NT2/D1 (cell line): Measurements from ENCODE around the gene GKN1.

ENCODE experiments used
- DNase-seq: peaks from one replicate; pipeline ENCODE4 v3.0.0-alpha.2; 2011; ENCODE audit warnings: low read depth, low spot score
- H3K27me3 ChIP-seq: 2 replicates; pipeline ENCODE4 v1.6.0; 2011; ENCODE audit warnings: mild to moderate bottlenecking; ENCODE audit not compliant: insufficient read length, insufficient read depth
- H3K36me3 ChIP-seq: 2 replicates; pipeline ENCODE4 v1.6.1; 2011; ENCODE audit warnings: mild to moderate bottlenecking, low read length, mixed read lengths; ENCODE audit not compliant: insufficient read depth, insufficient read length
- H3K4me1 ChIP-seq: 2 replicates; pipeline ENCODE4 v1.5.1; 2011; ENCODE audit not compliant: insufficient read depth, insufficient read length
- H3K4me3 ChIP-seq: 2 replicates; pipeline ENCODE4 v1.5.1; 2011; ENCODE audit warnings: low read depth; ENCODE audit not compliant: insufficient read length
- H3K9ac ChIP-seq: 2 replicates; pipeline ENCODE4 v1.6.0; 2011; ENCODE audit warnings: low read depth; ENCODE audit not compliant: insufficient read length
- H3K9me3 ChIP-seq: 2 replicates; pipeline ENCODE4 v1.5.1; 2011; ENCODE audit warnings: mild to moderate bottlenecking, low read length; ENCODE audit not compliant: insufficient read depth
- SUZ12 ChIP-seq: IDR thresholded peaks from 2 replicates; pipeline ENCODE4 v1.6.1; 2011; ENCODE audit not compliant: insufficient read length, insufficient read depth; ENCODE audit errors: extremely low read depth
- YY1 ChIP-seq: IDR thresholded peaks from 2 replicates; pipeline ENCODE4 v1.6.1; 2011; ENCODE audit not compliant: insufficient read length, insufficient read depth
- ZNF274 ChIP-seq: IDR thresholded peaks from 2 replicates; pipeline ENCODE4 v1.6.1; 2011; ENCODE audit warnings: mild to moderate bottlenecking, low read depth, low read length

The GKN1 gene, protein sequence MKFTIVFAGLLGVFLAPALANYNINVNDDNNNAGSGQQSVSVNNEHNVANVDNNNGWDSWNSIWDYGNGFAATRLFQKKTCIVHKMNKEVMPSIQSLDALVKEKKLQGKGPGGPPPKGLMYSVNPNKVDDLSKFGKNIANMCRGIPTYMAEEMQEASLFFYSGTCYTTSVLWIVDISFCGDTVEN

DNA sequence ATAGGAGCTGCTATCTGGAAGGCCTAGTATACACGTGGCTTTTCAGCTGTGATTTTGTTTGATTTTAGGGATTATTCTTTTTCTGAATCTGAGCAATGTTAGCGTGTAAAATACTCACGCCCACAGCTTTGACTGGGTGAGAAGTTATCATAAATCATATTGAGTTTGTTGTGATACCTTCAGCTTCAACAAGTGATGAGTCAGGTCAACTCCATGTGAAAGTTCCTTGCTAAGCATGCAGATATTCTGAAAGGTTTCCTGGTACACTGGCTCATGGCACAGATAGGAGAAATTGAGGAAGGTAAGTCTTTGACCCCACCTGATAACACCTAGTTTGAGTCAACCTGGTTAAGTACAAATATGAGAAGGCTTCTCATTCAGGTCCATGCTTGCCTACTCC lies at the start of gene GKN1:
Gene GKN1 (plus strand): TSS at position 386 of the 400 bp plus-strand sequence. CDS start 42 bp downstream, outside the sequence.
- H3K4me3 ChIP-seq = no peak within 1 kb of the TSS
- H3K9ac ChIP-seq = no peak within 1 kb of the TSS
- DNase-seq = no peak
- no peaks in the 10 kb centered on the region for H3K27me3 ChIP-seq
- no peaks in the 10 kb centered on the region for H3K4me1 ChIP-seq
- H3K9me3 ChIP-seq = no peaks in the 10 kb centered on the region
- no peak for TF ChIP-seq ZNF274
- no peak for TF ChIP-seq SUZ12
- H3K36me3 ChIP-seq = no peaks in the 10 kb centered on the region

DNA sequence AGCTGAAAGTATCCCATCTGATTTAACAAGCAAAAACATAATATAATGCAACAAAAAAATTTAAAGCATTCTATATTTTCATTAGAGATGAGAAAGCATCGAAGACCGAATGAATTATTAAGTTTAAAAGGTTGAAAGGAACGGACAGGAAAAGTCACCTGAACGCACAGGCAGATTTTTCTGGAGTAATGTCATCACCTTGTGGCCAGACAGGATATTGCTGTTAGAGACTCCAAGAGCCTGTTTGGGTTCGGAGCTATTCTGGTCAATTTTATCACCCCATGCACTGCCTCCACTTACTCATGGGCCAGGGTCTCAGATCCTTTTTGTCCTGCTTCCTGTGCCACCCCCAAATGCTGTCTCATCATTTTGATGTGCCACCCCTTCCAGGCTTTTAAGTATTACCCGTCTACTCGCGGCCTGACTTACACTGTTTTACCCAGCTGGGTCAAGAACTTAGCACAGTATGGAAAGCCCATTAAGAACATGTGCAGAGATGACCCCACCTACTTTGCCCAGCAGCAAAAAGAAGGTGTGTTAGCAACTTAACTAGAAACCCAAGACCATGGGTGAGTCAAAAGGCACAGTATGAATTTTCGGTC lies 49.0 kb upstream of the GKN1 start:
- Histone ChIP-seq H3K27me3 (no peaks in the 10 kb centered on the region), H3K9me3 (no peaks in the 10 kb centered on the region), H3K4me1 (no peaks in the 10 kb centered on the region), H3K36me3 (no peaks in the 10 kb centered on the region), H3K4me3 (no peak overlapping the region), H3K9ac (no peak overlapping the region)
- DNase-seq = no peak
- TF ChIP-seq SUZ12 (no peak), ZNF274 (no peak)

DNA sequence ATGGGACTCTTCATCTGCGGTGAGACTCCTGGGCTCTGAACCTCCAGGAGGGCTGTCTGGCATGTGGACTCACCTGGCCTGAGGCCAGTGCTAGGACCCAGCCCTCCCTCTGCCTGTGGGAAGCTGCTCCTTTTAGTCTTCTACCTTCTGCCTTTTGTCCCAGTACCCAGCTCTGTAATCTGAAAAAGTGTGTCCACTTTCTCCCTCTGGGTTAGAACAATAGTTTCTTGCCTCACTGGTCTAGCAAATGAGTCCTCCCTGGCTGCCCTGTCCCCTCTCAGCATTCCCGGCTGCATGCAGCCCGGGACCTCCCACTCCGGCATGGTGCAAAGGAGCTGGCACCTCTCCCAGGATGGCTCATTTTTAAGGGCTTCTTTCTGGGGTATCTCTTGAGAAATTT lies 47.6 kb upstream of the GKN1 start:
- no peak overlapping the region for H3K9ac ChIP-seq
- H3K4me3 ChIP-seq = no peak overlapping the region
- H3K36me3 ChIP-seq = no peaks in the 10 kb centered on the region
- H3K4me1 ChIP-seq = no peaks in the 10 kb centered on the region
- no peaks in the 10 kb centered on the region for H3K27me3 ChIP-seq
- TF ChIP-seq SUZ12 (no peak), ZNF274 (no peak), YY1 (no peak)
- H3K9me3 ChIP-seq = no peaks in the 10 kb centered on the region
- DNase-seq = no peak

DNA sequence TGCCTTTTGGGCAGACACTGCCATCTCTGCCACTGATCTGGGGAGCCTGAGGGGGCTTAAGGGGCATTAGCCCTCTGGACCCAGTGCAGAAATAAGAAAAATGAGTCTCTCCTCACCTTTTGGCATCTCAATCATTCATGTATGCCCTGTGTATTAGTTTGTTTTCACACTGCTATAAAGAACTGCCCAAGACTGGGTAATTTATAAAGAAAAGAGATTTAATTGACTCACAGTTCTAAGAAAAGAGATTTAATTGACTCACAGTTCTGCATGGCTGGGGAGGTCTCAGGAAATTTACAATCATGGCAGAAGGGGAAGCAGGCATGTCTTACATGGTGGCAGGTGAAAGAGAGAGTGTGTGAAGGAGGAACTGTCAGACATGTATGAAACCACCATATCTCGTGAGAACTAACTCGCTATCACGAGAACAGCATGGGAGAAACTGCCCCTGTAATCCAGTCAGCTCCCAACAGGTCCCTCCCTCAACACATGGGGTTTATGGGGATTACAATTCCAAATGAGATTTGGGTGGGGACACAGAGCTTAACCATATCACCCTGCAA lies 43.2 kb upstream of the GKN1 start:
- Histone ChIP-seq H3K27me3 (no peaks in the 10 kb centered on the region), H3K4me3 (no peak overlapping the region), H3K4me1 (no peaks in the 10 kb centered on the region), H3K9me3 (no peaks in the 10 kb centered on the region), H3K36me3 (no peaks in the 10 kb centered on the region), H3K9ac (no peak overlapping the region)
- TF ChIP-seq ZNF274 (no peak), YY1 (no peak), SUZ12 (no peak)
- DNase-seq = no peak

DNA sequence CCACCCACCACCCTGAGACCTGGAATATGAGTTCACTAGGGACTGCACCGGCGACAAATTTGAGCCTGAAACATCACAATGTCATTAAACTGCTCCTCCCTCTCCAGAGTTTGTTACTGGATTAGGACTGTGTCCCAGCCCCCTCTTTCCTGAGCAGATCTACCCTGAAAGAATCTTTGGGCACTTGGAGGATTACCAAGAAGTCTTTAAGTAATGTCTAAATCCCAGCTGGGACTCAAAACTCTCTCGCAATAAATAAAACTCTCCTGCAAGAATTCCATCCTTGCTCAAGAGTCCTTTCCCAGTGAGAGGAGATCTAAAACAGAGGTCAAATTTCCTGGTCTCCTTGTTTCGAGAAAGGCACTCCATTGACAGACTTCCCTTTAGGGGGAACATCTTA lies 42.6 kb upstream of the GKN1 start:
- TF ChIP-seq ZNF274 (no peak), SUZ12 (no peak), YY1 (no peak)
- no peak overlapping the region for H3K4me3 ChIP-seq
- no peak for DNase-seq
- no peak overlapping the region for H3K9ac ChIP-seq
- no peaks in the 10 kb centered on the region for H3K4me1 ChIP-seq
- no peaks in the 10 kb centered on the region for H3K27me3 ChIP-seq
- H3K9me3 ChIP-seq = no peaks in the 10 kb centered on the region
- H3K36me3 ChIP-seq = no peaks in the 10 kb centered on the region

DNA sequence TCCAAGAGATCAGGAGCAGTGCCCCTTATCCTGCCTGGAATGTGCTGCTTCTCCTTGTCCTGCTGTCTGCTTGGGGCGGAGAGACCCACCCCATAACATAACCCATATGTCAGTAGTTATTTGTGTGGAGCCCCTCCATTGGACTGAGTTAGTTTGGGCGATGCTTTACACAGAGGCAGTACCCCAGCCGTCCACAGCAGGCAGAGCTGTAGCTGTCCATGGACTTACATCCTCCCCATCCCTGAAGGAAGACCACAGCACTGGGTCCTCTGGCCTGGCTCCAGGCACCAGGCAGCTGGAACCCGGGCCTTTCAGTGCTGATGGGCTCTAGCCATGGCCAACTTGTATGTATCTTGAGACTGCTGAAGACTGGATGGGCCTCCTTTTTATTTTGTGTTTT lies 42.0 kb upstream of the GKN1 start:
- Histone ChIP-seq H3K9me3 (no peaks in the 10 kb centered on the region), H3K27me3 (no peaks in the 10 kb centered on the region), H3K4me3 (no peak overlapping the region), H3K4me1 (no peaks in the 10 kb centered on the region), H3K9ac (no peak overlapping the region), H3K36me3 (no peaks in the 10 kb centered on the region)
- TF ChIP-seq YY1 (no peak), ZNF274 (no peak), SUZ12 (no peak)
- DNase-seq = no peak

DNA sequence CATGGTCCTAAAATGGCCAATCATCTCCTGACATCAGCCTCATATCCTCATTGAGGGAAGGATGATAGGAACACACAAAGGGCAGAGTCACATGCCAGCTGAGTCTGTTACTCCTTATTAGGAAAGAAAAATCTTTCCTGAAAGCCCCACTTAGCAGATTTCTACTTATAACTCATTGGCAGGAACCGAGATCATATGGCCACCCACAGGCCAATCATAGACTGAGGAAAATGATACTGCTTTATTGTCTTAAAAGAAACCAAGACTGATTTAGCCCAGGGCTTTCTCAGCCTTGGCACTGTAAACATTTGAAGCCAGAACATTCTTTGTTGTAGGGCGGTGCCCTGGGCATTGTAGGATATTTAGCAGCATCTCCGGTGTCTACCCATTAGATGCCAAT lies 40.4 kb upstream of the GKN1 start:
- H3K36me3 ChIP-seq = no peaks in the 10 kb centered on the region
- H3K4me1 ChIP-seq = no peaks in the 10 kb centered on the region
- no peak for TF ChIP-seq SUZ12
- TF ChIP-seq ZNF274 = no peak
- TF ChIP-seq YY1 = no peak
- H3K27me3 ChIP-seq = no peaks in the 10 kb centered on the region
- no peak for DNase-seq
- no peak overlapping the region for H3K4me3 ChIP-seq
- H3K9me3 ChIP-seq = no peaks in the 10 kb centered on the region; the same call in 1 of the 2 replicates
- no peak overlapping the region for H3K9ac ChIP-seq
